HG02571 (cell line): ENCODE measurements around the gene CRACDL.
"Not testable (repeated sequence)": the region's sequence is repeated elsewhere in the genome, so short reads cannot be mapped to it uniquely, and the experiment has no call there.

ENCODE experiments used
- ATAC-seq: cut with Tn5 transposase; IDR thresholded peaks from one replicate; pipeline ENCODE4 v1.9.1; 2021; ENCODE audit warnings: mild to moderate bottlenecking, moderate library complexity; ENCODE audit not compliant: unreplicated experiment

Gene CRACDL

DNA sequence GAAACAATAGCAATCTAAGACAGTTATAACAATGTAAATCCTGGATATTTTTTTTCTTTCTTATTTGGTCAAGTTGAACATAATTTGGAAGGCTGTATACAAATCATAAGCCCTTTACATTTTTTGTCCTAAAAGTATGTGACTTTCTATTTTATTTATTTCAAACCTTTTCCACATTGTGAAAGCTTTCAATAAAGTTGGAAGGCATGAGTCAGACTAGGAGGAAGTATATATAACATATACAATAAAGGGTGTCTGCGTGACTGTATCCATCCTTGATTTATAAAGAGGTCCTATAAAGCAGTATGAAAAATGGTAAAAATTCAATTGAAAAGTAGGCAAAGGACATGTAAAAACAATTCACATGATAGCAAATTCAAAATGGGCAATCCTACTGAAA is 44.4 kb downstream of the CRACDL start:
- ATAC-seq, result no peak

DNA sequence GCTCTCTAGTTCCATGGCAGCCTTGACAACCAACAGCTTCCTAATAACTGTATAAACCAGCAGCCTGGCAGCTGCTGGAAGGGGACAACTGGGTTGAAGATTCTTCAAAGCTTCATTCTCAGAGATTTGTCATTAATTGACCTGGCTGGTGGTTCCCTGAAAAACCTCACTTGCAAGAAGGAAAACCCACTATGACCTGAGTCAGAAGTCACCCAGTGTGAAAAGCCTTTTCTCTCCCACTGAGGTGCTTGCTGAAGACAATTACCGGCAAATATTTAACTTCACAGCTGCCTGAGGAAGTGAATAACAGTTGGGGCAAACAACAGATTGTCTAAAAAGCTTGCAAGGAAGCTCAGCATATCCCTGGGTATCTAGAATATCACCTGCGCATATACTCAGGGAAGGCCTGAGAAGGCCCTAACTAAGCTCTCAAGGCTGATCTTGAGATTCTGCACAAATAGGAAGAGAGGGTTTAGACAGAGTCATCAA is 49.9 kb downstream of the CRACDL start:
- ATAC-seq, result no peak

DNA sequence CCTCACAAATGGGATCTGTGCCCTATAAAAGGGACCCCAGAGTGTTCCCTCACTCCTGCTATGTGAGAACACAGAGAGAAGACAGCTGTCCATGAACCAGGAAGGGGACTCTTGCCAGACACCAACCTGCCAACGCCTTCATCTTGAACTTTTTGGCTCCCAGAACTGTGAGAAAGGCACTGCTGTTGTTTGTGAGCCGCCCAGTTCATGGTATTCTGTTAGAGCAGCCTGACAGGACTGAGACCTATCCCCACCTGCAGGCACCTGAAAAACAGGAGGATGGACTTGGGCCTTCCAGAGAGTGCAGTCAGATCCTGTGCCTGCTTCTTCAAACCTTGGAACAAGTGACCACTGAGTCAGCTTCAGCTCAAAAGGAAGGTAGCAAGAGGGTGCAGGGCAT is 51.4 kb downstream of the CRACDL start:
- no peak for ATAC-seq

DNA sequence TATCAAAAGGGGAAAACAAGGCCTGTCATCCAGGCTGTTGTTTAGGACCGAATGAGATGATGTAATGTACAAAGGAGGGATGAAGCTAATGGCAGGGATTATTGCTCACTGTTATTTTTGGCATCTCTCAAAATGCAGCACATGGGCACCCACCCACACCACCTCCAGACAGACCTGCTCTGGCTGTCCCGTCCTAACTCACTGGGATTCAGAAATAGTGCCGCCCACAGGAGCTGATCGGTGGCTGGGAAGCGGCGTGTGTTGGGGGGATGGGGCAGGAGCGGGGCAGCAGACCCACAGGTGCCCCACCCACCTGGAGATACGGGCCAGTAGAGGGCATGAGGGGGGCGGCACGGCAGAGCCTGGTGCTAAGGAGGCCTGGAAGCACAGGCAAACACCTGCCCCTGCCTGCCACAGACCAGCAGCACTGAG is 52.2 kb downstream of the CRACDL start:
- ATAC-seq, result no peak

DNA sequence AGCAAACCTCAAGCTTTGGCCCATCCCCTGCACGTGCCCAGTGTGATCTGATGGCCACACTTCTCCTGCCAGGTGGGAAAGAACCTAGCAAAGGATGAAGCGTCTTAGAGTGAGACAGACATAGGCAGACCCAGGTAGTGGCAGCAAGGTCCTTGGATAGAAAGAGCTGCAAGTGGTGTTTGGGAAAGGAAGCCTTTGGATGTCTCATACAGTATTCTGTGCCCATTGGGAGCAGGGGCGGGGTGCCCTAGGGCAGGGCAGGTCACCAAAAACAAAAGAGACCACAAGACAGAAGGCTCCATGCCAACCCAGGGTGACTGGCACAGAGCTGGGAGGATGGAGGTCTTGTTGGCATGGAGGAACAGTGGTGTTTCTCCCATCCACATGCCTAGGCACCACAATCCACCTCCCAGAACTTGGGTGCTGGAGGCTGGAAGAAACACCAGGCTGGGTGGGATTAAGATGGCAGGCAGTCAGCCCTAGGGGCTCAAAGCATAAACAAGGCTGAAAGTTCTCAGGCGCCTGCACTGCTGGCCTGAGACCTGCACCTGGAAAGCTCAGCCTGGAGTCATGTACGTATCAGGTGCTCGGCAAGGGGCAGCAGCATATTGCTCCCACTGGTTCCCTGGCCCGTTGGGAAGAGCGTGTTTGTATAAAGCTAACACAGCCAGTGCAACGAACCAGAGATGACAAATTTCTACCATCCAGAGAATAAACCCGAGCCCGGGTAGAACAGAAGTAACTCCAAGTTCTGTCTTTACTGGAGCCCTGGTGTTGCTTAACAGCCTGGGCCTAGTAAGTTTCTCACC is 52.9 kb downstream of the CRACDL start:
- ATAC-seq, result no peak

DNA sequence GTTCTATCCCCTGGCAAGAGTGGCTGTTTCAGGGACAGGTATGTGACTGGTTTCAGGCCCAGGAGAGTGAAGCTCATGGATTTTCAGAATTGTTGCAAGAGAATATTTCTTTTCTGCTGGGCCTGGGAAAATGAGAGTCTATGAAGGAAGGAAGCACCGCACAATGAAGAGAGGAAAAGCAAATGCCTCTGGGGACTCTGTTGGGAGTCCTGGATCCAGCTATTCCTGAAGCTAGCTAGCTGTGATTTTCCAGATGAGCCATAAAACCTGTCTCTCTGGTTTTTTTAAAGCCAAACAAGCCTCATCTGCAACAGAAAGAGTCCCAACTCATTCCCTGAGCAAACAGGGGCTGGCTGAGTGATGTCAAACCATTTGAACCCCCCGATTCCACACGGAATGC is 53.7 kb downstream of the CRACDL start:
- ATAC-seq, result no peak

DNA sequence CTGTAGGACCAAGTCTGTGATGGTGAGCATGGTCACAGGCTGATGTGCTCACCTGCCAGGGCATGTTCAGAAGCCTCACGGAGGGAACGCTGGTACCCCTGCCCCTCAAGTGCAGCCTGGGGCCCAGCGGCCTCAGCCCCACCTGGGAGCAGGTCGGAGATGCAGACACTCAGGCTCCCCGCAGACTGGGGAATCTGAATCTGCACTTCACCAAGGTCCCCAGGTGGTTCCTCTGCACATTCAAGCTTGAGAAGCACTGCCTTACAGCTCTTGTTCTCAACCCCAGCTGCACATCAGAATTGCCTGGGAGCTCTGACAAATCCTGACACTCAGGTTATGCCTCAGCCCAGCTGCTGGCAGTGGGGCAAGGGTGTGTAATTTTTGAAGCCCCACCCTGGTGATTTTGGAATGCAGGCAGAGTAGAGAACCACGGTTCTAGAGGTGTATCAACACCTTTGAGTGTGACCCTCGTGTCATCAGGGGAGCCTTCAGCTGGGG is 54.8 kb downstream of the CRACDL start:
- ATAC-seq, result no peak

DNA sequence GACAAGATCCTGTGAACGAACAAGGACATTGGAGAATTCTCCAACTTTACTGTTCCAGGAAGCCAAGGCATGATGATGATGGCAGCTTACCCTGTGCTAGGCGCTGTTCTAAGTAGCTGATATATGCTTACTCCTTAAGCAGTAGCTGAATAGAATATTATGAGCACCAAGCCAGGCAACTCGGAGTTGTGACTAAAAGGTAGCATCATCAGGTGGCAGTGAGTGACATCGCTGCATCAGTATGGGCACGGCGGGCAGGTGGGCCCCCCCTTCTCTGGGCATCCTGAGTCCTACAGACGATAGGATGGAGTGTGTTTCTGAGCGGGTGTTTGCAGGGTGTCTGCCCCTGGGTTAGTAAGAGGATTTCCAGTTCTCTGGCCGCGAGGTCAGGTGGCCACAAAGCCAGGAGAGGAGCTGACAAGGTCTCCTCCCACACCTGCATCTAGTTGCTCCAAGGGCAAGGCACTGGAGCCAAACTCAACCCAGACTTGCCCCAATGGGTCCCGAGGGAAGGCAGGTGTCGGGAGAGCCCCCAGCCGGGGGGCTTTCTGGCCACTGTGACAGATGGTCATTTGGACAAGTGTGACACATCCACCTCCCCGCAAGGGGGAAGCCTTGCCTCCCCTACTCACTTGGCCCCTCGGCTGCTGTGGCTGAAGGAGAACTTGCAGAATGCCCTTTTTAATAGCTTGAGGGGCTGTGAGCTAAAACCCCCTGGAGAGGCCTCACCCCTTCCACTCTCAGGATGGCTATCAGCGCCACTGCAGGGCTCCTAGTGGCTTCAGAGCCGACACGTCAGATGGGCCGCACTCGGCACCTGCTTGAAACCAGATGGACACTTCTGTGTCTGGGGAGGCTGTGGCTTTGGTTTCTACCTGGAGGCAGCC is 55.5 kb downstream of the CRACDL start:
- ATAC-seq, result no peak

DNA sequence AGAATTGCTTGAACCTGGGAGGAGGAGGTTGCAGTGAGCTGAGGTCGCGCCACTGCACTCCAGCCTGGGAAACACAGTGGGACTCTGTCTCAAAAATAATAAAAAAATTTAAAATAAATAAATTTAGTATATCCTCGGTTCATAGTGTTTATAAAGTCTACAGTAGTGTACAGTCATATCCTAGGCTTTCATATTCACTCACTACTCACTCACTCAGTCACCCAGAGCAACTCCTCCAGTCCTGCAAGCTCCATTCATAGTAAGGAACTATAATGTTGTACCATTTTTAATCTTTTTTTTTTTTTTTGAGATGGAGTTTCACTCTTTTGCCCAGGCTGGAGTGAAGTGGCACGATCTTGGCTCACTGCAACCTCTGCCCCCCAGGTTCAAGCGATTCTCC is 58.4 kb downstream of the CRACDL start:
- not testable (repeated sequence) for ATAC-seq

DNA sequence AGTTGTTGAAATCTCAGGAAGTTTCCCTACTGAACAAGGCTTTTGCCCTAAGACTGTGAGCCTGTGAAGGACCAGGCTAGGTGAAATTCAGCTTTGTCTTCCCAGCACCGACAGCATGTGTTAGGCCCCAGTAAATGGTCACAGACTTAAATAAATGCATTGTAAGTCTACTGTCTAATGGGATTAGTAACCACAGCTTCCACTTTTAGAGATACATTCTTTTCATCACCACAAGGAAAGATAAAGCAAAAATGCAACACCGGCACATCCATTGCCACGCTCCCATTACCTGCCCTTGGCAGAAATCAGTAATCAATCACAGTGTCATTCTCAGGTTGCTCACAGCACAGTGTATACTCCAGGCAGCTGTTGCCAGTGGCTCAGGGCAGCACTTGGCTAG is 59.3 kb downstream of the CRACDL start:
- no peak for ATAC-seq

DNA sequence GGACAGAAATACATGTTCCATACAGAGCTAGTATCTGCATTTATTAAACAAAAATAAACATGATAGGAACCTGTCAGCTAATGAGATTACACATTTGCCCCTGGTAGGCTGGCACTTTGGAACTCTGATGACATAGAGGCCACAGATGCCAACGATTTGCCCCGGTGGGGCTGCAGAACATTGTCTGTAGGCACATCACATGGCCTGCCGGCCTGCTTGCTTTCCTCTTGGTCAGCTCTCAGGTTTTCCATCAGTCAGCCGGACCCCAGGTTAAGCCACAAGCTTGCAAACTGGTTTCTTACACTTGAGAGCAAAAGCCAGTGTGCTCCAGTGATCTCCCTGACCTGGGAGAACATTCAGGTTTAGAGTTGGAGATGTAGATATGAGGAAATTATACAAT is 60.3 kb downstream of the CRACDL start:
- ATAC-seq, result no peak

DNA sequence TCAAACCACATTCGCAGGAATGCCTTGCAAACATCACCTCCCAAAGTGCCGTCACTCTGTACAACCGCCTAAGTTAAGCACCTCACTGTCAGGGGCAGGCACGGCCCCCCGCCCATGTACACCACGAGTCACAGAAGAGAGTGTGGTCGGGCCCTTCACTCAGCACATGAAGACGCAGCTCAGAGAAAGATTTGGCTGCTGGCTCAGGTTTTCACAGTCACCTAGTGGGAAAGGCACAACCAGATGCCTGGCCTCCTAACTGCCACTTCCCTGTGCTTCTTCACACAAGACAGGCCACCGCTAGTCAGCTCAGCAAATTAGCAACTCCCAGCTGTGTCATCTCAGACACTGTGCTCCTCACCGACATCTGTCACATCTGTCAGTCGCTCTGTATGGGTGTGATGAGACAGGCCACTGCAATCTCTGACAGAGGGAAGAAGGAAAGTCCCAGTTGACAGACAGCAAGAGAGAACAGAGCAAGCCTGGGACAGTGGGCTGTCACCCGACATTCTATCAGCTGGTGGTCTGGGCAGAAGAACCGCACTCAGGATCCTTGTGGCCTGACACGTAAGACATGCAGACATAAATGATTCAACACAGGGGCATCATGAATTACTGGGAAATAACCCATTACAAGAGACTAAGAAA is 60.8 kb downstream of the CRACDL start:
- no peak for ATAC-seq

DNA sequence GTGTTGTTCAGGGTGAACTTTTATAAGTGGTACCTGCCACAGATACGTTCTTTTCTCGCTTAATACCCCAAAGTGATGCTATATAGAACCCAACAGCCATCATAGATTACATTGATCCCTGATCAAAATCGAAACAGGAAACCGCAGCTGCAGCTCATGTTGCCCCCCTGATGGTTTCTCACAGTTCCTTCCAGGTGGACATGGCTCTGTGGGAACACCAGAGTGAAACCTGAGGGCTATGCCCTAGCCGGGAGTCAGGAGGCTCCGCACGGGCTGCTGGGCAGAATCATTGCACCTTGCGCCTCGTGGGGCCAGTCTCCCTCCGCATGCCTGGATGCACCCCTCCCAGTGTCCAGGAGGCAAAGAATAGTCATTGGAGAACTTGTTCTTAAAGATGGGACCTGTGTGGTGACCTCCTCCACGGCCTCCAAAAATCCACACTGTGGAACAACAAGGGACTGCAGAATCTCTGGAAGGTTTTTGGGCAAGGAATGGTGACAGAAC is 61.8 kb downstream of the CRACDL start:
- no peak for ATAC-seq

DNA sequence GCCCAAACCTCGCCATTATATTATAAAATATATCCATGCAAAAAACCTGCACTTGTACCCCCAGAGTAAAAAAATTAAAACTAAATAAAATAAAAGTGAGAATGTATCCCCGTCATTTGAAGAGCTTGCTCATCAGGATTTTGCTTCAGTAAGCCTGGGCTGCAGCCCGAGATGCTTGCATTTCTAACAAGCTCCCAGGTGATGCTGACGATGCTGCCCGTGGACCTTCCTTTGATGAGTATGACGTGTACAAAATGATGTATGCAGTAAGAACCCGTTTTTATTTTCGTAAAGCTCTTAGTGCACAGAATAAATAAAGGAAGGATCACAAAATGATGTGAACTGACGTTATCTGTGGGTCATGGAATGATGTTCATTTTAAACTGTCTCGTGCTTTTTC is 63.5 kb downstream of the CRACDL start:
- no peak for ATAC-seq

DNA sequence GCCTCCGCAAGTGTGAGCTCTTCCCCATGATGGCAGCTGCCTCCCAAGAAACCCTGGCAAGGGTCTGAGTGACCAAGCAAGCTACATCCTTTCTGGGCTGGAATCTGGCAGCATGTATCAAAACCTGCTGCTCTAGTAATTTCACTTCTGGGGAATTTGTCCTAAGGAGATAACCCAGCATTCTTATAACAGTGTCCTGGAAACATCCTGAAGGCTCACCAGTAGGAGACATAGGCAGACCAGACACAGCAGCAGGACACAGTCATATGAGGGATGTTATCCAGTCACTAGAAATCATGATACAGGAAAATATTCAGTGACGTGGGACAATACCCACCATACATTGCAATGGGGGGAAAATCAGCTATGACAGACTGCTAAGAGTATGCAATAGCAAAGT is 64.5 kb downstream of the CRACDL start:
- ATAC-seq, result no peak

DNA sequence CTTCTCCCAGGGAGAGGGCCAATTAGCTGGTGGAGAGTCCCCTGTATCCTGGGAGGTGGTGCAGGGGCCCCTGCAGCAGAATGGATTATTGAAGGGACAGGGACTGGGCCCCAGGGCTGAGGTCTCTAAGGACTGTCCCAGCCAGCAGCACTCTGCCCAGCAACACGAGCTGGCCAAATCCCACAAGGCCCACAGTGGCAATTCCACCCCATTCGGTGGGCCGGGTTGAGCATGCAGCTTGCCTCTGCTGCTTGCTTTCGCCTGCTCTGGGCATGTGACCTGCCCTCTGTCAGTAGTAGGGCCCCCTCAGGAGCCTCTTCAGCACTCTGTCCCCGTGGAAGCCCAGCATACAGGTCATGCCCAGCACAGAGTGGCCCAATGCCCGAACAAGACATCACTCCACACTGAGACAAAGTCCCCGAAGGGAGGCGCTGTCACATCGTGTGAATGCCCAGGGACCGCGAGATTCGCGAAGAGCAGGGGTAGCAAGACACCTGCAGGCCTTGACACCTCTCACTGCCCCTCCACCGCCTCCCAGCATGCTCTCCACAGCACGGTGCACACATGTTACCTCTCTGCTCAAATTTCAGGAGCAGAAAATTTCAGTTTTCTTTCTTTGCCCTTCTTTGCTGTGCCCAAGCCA is 65.4 kb downstream of the CRACDL start:
- ATAC-seq, result no peak

DNA sequence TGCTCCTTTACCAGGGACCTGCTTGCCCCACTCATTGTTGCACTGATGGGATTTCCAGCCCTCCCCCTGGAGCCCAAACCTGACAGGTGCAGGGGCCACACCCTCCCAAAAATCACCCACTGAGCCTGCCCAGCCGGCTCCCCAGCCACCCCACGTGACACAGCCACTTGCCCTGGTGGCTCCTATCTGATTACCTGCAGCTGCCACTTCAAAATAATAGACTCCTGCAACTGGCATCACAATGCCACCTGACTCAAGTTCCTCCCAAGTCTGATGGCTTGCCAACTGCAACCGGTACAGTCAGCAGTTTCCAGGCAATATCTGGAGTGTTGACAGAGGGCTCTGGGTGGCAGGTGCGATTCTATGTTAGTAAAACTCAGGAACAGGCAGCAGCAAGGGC is 66.2 kb downstream of the CRACDL start:
- no peak for ATAC-seq

DNA sequence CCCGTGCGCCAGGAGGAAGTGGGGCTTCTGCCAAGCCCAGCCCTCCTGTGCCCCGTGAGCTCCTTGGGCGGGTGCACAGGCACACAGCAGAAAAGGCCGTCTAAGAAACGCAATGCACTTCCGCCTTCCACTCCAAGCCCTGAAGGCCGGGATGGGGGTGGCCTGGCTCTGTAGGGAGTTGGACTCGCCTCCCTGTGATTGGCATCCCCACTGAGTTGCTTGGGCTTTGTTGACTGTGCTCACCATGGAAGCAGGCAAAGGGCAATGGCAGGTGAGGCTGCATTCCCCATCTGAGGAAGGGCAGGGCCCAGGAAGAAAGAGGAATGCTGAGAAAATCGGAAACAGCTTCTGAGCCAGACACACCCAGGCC is 66.8 kb downstream of the CRACDL start:
- no peak for ATAC-seq

DNA sequence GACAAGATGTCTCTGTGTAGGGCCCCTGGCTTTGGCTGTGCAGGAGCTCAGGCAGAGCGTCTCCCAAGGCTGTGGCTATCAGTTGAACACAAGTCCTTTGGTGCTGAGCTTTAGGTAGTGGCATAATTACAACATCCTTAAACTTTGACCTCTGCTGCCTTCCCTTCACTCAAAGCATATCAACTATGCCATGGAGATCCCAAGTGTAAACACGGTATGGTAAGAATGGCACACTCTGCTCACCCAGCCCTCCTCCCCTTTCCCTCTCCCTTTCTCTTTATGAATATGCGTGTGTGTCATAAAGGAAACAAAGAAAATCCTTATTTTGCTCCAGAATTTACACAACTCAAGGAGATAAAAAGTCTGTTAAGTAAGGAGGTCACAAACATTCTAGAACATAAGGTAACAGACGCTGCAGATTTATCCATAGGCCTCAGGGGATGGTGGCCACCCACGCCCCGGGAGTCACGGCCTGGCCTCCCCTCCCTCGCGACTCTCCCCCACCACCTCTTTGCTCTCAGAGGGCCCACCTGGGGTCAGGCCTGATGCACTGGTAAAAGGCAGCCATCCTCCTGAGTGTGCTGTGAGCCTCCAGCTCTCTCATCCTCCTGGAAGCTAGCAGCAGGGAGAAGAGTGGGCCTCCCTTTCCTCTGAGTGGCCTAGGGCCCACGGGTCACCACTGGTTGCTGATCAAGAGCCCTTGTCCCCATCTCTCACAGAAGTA is 67.3 kb downstream of the CRACDL start:
- ATAC-seq, result no peak
